ENCODE data around the gene MBLAC2.

MBLAC2 gene

DNA sequence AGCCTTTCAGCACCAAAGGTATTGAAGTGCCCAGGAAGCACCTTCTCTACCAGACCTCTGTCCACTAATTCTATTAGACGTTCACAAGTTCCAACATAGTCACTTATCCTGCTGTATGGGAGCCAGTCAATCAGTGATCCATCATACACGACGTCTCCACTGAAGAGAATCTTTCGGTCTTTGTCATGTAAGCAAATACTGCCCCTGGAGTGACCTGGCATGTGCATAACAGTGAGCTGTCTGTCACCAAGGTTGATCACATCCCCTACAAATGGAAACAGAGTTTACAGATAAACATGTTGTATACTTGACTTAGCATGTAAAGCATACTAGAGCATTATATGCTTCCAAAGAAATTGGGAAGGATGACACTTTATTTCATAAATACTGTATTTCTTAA, 13.3 kb downstream of the MBLAC2 start:
- DNase-seq (ENCODE audit: low spot score), result no peak

DNA sequence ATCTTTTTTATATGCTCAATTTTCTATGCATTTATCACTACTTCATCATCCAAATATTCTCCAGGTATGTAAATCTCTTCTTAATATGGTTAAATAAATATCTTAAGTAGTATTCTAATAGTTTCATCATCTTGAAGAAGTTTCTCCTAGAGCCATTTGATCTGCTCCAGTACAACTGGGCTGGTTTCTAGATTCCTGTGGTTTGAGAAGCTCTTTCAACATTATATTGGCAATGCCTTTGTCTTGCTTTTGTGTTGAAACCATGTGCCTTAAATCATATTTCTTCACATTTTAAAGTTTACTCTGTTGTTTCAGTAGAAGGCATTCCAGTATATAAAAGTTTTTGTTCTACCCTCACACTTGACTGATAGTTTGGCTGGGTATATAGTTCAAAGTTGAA, 27.6 kb downstream of the MBLAC2 start:
- DNase-seq (ENCODE audit: low spot score), result no peak

DNA sequence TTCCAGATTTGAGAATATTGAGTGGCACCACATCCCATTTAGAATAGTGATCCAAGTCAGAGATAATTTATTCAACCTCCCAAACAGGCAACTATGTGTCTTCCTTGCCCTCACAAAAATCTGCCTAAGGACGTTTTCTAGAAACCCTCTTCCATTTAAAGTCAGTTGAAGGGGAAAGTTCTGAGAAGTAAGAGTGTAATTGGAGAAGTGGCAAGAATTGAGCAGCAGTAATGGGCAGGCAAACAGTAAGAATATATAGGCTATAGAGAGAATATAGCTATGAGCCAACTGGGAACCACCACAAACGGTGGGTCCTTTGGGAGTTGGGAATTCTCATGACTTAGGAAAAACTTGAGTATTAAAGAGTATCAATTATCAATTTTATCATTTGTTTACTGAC, 33.9 kb downstream of the MBLAC2 start:
- no peak for DNase-seq (ENCODE audit: low spot score)

DNA sequence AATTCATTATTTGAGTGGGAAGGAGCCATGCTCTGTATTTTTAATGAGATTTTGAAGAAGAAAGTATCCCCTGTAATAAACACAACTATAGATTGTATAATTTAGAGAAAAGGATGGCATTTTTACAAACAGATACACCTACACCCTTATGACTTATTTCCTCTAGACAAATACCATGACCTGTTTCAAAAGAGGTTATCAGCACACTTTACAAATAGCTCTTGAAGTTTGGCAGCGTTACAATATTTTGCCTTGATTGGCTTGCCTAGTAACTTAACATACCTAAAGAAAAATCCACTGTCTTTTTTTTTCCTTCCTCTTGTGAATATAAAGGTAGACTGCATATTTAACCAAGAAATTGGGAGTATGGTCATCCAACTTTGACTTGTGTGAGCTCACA, 36.5 kb downstream of the MBLAC2 start:
- no peak for DNase-seq (ENCODE audit: low spot score)

DNA sequence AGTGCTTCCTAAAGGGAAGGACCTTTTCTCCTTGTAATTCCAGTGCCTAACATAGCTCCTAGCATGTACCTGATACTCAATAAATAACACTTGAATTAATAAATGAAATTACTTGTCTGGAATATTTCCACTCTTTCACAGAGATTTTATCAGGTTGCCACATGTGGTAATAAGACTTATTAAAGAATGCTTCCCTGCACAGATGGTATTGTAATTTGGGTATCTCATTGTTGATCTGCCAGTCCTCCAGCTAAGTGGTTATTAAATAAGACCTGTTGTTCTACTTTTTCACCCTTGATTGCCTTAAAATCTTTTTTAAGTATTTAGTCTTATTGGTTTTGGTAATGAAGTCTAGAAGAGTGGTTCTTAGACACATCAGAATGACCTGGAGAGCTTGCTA, 36.9 kb downstream of the MBLAC2 start:
- no peak for DNase-seq (ENCODE audit: low spot score)

DNA sequence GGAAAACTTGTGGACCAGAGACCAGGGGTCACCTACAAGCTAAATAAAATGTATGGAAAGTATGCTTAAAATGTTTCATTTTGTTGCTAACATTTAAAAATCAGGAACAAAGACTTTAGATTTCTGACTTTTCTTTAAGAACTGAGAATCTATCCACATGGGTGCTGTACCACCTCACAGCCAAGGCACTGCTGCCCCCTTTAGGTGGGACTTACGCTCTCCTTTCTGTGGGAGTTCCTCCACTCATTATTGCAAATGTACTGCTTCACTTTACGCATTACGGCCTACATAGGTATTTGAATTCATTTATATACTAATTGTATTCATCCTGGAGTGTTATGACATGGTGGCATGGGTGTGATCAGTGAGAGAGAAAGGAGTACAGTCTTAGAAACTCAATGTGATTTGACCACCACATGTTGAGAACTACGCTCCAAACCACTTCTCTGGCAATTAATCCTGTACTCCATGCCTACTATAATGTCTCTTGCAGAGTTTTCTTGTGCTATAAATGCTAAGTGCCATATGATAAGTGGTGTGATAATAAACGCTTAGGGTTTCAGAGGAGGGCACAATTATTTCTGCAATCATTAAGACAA, 40.4 kb downstream of the MBLAC2 start:
- peak; percentile 40 for DNase-seq (ENCODE audit: low spot score)

DNA sequence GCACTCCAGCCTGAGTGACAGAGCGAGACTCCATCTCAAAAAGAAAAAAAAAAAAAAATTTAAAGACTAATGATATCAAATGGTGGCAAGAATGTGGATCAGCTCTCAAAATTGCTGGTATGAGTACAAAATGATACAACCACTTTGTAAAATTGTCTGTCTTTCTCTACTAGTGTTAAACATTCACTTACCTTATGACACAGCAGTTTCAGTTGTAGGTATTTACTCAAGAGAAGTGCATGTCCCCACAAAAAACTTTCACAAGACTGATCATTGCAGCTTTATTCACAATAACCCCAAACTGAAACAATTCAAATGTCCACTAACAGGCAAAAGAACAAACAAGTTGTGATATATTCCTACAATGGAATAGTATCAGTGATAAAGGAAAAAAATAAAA, 50.3 kb downstream of the MBLAC2 start:
- DNase-seq (ENCODE audit: low spot score), result no peak

DNA sequence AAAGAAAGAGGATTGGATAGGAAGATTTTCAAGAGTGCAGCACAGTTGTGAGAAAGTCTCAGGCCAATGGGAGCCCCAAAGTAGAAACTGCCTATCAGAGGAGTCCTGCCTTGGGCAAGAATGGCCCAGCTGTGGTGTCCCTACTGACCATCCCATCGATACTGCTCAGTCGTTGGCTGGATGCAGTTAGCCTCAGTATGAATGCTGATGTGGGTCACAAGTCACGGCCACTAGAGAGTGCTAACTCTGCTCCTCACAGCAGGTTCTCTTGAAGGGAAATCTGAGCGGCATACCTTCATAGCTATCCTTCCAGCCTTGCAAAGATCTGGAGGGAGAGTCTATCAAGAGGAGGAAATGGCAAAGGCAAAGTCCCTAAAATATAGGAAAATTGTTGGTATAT, 53.4 kb downstream of the MBLAC2 start:
- DNase-seq (ENCODE audit: low spot score), result no peak

DNA sequence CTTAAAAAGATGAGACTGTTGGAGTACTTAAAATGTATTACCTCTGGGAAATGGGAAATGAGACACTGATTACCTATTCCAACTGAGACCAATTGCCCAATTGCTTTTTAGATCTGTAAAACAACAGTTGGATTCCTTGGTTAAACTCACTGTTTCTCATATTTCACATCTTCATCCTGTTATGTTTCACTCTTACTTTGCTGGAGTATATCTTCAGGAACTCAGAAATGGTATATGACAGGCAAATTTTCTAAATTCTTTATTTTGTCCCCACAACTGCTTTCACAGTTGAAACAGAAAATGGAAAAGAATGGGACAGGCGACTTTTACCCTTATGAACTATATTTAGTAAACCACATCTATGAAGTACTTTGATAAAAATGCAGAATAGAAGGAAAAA, 56.4 kb downstream of the MBLAC2 start:
- no peak for DNase-seq (ENCODE audit: low spot score)

DNA sequence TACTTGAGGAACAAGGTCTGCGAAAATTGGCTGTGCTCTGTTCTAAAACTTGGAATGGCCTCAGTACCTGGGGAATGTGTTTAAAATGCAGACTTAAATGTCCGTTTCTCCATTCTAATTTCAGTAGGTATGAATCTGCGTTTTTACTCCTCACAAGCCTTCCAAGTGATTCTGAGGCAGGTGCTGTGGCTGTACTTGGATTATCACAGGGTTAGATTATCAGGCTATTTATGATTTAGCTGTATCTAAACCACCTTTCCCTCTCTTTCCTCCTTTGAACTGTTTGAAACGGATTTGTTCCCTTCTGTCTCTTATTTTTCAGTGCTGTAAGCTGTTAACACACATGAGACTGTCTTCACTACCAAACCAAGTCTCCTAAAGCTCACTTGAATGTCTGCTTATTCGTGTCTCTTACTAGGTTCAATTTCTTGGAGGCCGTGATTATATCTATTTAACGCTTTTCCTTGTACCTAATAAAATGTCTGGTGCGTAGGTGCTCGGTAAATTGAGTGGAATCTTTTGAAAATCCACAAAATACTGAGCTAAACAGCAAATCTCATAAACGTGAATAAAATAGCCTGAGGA, 64.3 kb downstream of the MBLAC2 start:
- DNase-seq (ENCODE audit: low spot score), result peak; percentile 1

DNA sequence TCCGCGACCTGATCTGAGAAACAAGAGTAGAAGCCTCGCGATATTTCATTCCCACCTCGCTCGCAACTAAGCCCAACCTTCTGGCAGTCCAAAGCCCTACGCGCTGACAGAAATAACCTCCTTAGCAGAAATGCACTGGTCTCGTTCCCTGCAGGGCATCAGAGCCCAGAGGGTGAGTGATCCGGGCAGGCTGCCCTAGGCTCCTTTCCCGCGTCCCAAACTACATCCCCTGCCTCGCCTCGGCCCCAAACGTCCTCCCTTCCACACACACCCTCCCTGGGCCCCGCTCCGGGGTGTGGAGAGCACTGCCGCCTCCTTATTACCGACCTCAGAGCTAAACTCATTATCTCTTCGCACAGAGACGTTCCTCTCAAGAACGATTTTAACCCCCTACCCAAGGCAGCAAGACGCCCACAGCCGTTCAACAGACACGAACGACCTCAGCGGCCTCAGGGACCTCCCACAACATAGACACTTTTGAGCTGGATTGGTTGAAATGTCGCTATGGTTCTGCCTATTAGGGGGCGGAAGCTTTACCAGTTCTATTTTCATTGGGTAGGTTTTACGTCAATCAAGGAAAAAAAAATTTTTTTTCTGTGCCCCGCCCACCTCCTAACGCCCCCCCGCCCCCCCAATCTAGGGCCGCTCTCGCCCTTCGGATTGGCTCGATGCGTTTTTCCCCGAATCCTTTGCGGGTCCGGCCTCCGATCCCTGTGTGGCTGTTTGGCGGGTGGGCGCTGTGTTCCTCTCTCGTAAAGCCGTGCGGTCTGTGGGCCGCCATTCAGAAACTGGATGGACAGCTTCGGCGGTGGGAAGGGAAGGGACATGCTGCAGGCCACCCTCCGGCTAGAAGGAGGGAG, 65.0 kb downstream of the MBLAC2 start, which contains the start of gene CETN3:
Gene CETN3, minus strand, starts transcription at position 439 of the 860 bp plus-strand sequence. Its CDS starts 95 bp downstream, at position 344.
- peak; percentile 93 for DNase-seq (ENCODE audit: low spot score)

DNA sequence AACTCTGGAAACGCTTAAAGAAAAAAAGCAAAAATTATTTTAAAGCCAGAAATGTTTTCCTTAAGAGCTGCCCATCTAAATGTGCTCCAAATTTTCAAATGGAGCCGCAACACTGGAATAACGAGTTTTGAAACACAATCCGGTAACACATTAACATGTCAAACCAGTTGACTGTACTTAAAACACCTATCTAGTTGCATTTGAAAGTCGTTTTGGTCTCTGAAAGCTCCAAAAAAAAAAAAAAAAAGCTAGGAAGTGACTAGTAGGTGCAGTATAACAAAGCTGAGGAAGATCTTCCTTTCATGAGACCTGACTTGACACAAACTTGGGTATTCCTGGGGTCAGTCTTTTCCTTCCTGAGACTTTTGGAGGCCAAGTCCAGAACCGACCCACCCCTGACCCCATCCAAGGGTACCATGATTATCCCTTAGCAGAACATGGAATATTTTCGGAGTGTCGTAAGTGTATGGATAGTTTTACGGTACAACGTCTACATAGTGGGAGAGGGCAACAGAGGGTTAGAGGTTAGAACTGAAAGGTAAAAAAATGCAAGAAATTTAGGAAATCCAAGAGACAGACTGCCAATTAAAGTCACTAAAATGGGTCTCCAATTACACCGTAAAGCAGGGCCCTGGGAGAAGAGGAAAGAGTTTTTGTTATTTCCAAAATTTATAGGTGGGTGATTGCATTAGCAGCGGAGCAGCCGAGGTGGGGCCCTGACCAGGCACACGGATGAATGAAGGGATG, 65.8 kb downstream of the MBLAC2 start:
- no peak for DNase-seq (ENCODE audit: low spot score)

Measured in CD4-positive, alpha-beta T cell treated with Interleukin-15 for 4 hours (primary cell).